Activated CD8-positive, alpha-beta T cell treated with anti-CD3 and anti-CD28 coated beads for 36 hours (primary cell): ENCODE results near the gene CCL25. TPM values are rescaled to one million over a fixed set of nuclear protein-coding genes. Genes with fewer than 3 reads are reported as not detected.

Experiments
- ATAC-seq: fragments of 200-7000 bp; cut with Tn5 transposase; one replicate; pipeline ENCODE4 v1.10.0; 2021; ENCODE audit warnings: mild to moderate bottlenecking, moderate library complexity
- CTCF ChIA-PET: fragments of 350-600 bp; sonication (Branson Sonifier 250); formaldehyde crosslinking; loops from one replicate; lab custom pipeline; 2021; ENCODE audit warnings: antibody characterized with exemption; lab: Charles Lee
- POLR2A ChIA-PET: fragments of 350-600 bp; sonication (Branson Sonifier 250); formaldehyde crosslinking; loops from one replicate; lab custom pipeline; 2021; ENCODE audit warnings: antibody characterized with exemption; lab: Charles Lee
- DNase-seq: peaks from one replicate; pipeline ENCODE4 v3.0.0-alpha.2; 2020
- H3K27ac Mint-ChIP-seq: one replicate; pipeline ENCODE4 v1.8.0; 2021; ENCODE audit warnings: mild to moderate bottlenecking, mixed read lengths
- H3K27me3 Mint-ChIP-seq: one replicate; pipeline ENCODE4 v1.8.0; 2021; ENCODE audit warnings: mixed read lengths
- H3K36me3 Mint-ChIP-seq: one replicate; pipeline ENCODE4 v1.8.0; 2021; ENCODE audit warnings: low read depth, mixed read lengths
- H3K4me1 Mint-ChIP-seq: one replicate; pipeline ENCODE4 v1.8.0; 2021; ENCODE audit warnings: low read depth, mixed read lengths
- H3K4me3 Mint-ChIP-seq: one replicate; pipeline ENCODE4 v1.8.0; 2021; ENCODE audit warnings: mild to moderate bottlenecking, moderate library complexity, mixed read lengths
- H3K9me3 Mint-ChIP-seq: one replicate; pipeline ENCODE4 v1.8.0; 2021; ENCODE audit warnings: mixed read lengths
- CTCF ChIP-seq: fragments of 200-600 bp; IDR thresholded peaks from one replicate; pipeline ENCODE4 v1.8.0; 2022; ENCODE audit warnings: antibody characterized with exemption, mild to moderate bottlenecking
- intact Hi-C: fragments of 100-400 bp; cut with micrococcal nuclease; formaldehyde crosslinking; loops from one replicate; pipeline ENCODE4 v1.10.0; 2022
- total RNA-seq, 2 experiments: library from RNA; stranded (reverse); gene quantifications; one replicate each; pipeline ENCODE4 v1.2.3, GENCODE V29; 2021

The CCL25 gene
- total RNA-seq, 2 experiments from 2014 or later, result 0.29 TPM; not detected in 1

GRCh38 chr19:8054169-8054568 lies 1.6 kb downstream of the CCL25 start:
- no peaks in the 10 kb centered on the region for H3K36me3 Mint-ChIP-seq
- no peak overlapping the region for H3K27ac Mint-ChIP-seq
- CTCF ChIA-PET, result no interaction called here
- no peaks in the 10 kb centered on the region for H3K9me3 Mint-ChIP-seq
- DNase-seq (no peak), ATAC-seq (no peak)
- intact Hi-C loops, result no loop called here
- no peak overlapping the region for H3K4me3 Mint-ChIP-seq
- no peak for TF ChIP-seq CTCF
- POLR2A ChIA-PET, result interaction anchor here (0.7 kb wide), 1 partner anchor 126 kb away, joined by 3 read pairs; no protein-coding TSS in a partner anchor
- no peaks in the 10 kb centered on the region for H3K27me3 Mint-ChIP-seq
- peaks cover 14% of the 10 kb centered on the region for H3K4me1 Mint-ChIP-seq

GRCh38 chr19:8056533-8056932 lies 4.0 kb downstream of the CCL25 start:
- ATAC-seq, result no peak

DNA sequence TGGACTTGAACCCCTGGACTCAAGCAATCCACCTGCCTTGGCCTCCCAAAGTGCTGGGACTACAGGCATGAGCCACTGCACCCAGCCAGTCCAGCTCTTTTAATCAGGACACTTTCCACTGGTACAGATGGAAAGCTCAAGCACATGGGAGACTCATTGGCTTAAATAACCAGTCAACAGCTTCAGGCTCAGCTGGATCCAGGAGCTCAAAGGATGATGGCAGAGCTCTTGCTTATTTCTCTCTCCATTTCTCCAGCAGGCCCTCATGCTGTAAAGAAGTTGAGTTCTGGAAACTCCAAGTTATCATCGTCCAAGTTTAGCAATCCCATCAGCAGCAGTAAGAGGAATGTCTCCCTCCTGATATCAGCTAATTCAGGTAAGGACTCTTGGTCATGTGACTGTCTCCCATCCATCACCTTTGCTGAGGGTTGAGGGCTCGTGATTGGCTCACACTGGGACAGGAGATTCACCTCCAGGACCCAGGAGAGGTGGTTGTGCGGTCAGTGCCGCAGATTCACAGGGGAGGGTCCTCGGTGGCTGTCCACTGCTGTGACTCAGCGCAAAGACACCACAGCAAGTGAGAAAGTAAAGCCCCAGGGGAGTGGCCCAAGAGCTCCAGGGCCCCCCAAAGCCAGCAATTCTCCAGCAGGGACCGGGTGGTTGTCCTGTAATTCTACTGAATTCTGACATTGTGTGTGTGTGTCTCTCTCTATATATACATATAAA lies 5.1 kb downstream of the CCL25 start:
- TF ChIP-seq CTCF, result no peak
- ChIA-PET POLR2A (no interaction called here), CTCF (interaction anchor here (1.0 to 1.2 kb wide), 2 partner anchors 8 to 56 kb away, joined by 3 read pairs; no protein-coding TSS in a partner anchor)
- Mint-ChIP-seq H3K9me3 (no peaks in the 10 kb centered on the region), H3K27me3 (no peaks in the 10 kb centered on the region), H3K36me3 (no peaks in the 10 kb centered on the region), H3K4me3 (no peak overlapping the region), H3K4me1 (no peaks in the 10 kb centered on the region), H3K27ac (no peak overlapping the region)
- ATAC-seq (no peak), DNase-seq (no peak)
- intact Hi-C loops, result no loop called here

More at GRCh38 chr19:8056533-8056932, 4.0 kb downstream of the CCL25 start:
- ChIA-PET POLR2A (no interaction called here), CTCF (no interaction called here)
- no peak for DNase-seq
- H3K36me3 Mint-ChIP-seq, result no peaks in the 10 kb centered on the region
- no peak overlapping the region for H3K27ac Mint-ChIP-seq
- H3K27me3 Mint-ChIP-seq, result no peaks in the 10 kb centered on the region
- no peaks in the 10 kb centered on the region for H3K9me3 Mint-ChIP-seq
- TF ChIP-seq CTCF, result no peak
- H3K4me1 Mint-ChIP-seq, result peaks cover 10% of the 10 kb centered on the region
- no peak overlapping the region for H3K4me3 Mint-ChIP-seq
- intact Hi-C loops, result no loop called here

DNA sequence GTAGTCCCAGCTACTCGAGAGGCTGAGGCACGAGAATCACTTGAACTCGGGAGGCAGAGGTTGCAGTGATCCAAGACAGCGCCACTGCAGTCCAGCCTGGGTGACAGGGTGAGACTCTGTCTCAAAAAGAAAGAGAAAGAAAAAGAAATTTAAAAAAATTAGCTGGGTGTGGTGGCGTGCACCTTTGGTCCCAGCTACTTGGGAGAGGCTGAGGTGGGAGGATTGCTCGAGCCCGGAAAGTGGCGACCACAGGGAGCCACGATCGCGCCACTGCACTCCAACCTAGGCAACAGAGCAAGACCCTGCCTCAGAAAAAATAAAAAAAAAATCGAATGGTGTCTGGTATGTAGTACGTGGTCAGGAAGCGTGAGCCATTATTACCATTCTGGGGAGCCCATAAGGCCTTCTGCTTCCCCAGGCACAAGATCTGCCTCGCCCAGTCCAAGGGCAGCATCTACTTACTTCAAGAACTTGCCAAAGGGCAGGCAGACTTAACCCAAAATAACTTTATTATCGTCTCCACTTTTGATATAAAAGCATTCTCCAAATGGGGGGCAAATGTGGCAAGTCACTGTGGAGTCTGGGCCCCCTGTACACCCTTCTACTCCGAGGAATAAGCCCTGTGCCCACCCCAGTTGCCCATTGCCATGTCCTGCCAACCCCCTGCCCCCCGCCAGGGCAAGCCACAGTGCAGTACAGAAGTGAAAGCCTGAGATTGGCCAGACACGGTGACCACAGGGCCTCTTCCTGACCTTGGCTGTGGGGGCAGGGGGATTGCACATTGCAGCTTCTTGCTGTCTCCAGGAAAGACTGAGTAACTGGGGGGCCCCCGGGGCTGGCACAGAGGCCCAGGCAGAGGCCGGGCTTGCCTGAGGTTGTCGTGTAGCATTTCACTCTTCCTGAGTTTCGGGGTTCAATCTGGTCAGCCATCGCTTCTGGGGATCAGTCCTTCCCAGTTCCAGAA lies 12.6 kb downstream of the CCL25 start:
- no peak overlapping the region for H3K27ac Mint-ChIP-seq
- H3K9me3 Mint-ChIP-seq, result peaks cover 11% of the 10 kb centered on the region
- DNase-seq (peak; percentile 70), ATAC-seq (peak; percentile 82)
- TF ChIP-seq CTCF, result no peak
- ChIA-PET CTCF (interaction anchor here (1.1 to 1.4 kb wide), 2 partner anchors 8 to 63 kb away, joined by 3 read pairs; no protein-coding TSS in a partner anchor), POLR2A (no interaction called here)
- H3K4me3 Mint-ChIP-seq, result no peak overlapping the region
- H3K27me3 Mint-ChIP-seq, result no peaks in the 10 kb centered on the region
- H3K4me1 Mint-ChIP-seq, result peaks cover 4% of the 10 kb centered on the region
- intact Hi-C loops, result no loop called here
- no peaks in the 10 kb centered on the region for H3K36me3 Mint-ChIP-seq
